Measurements from ENCODE around the gene SCN4A.
A peak's percentile ranks its signal among the peaks of the same experiment; 100 is the strongest.
"Not testable (repeated sequence)": the region's sequence is repeated elsewhere in the genome, so short reads cannot be mapped to it uniquely, and the experiment has no call there.

The SCN4A gene

GRCh38 chr17:63984651-63985386, 12.1 kb upstream of the SCN4A start:
- peak; percentile 58 for DNase-seq

GRCh38 chr17:63984236-63984635, 11.5 kb upstream of the SCN4A start:
- DNase-seq: no peak

- DNase-seq: no peak
Observed at GRCh38 chr17:63983320-63983719, 10.6 kb upstream of the SCN4A start.

- DNase-seq: not testable (repeated sequence)
Observed at GRCh38 chr17:63982641-63983040, 9.9 kb upstream of the SCN4A start.

GRCh38 chr17:63978272-63979200, 5.8 kb upstream of the SCN4A start:
- DNase-seq: no peak

- no peak for DNase-seq
Observed at GRCh38 chr17:63976702-63977101, 4.0 kb upstream of the SCN4A start.

- no peak for DNase-seq
Observed at GRCh38 chr17:63975541-63976092, 2.9 kb upstream of the SCN4A start.

- DNase-seq: no peak
Observed at GRCh38 chr17:63974594-63975192, 2.0 kb upstream of the SCN4A start.

GRCh38 chr17:63973930-63974593, 1.3 kb upstream of the SCN4A start:
- DNase-seq: no peak

GRCh38 chr17:63973247-63973646, 529 bp upstream of the SCN4A start:
- DNase-seq: no peak

- DNase-seq: no peak
Observed at GRCh38 chr17:63969278-63969677, 3.4 kb downstream of the SCN4A start.

GRCh38 chr17:63967953-63968352, 4.8 kb downstream of the SCN4A start:
- DNase-seq: peak; percentile 47

GRCh38 chr17:63966646-63967264, 6.0 kb downstream of the SCN4A start:
- peak; percentile 42 for DNase-seq

- no peak for DNase-seq
Observed at GRCh38 chr17:63963123-63963522, 9.6 kb downstream of the SCN4A start.

- no peak for DNase-seq
Observed at GRCh38 chr17:63962298-63962744, 10.4 kb downstream of the SCN4A start.

GRCh38 chr17:63961355-63962212, 11.1 kb downstream of the SCN4A start:
- peak; percentile 76 for DNase-seq

- no peak for DNase-seq
Observed at GRCh38 chr17:63960430-63960829, 12.3 kb downstream of the SCN4A start.

- no peak for DNase-seq
Observed at GRCh38 chr17:63960006-63960405, 12.7 kb downstream of the SCN4A start.

GRCh38 chr17:63956296-63956920, 16.3 kb downstream of the SCN4A start:
- no peak for DNase-seq

GRCh38 chr17:63955791-63956190, 16.9 kb downstream of the SCN4A start:
- DNase-seq: no peak

- DNase-seq: no peak
Observed at GRCh38 chr17:63955232-63955631, 17.5 kb downstream of the SCN4A start.

Measured in stimulated activated CD8-positive, alpha-beta memory T cell treated with anti-CD3 and anti-CD28 coated beads, Interleukin-4, amount 100 ng/mL, for 48 hours (primary cell).